Measurements from ENCODE around the gene EXOC3L2.

EXOC3L2 gene

DNA sequence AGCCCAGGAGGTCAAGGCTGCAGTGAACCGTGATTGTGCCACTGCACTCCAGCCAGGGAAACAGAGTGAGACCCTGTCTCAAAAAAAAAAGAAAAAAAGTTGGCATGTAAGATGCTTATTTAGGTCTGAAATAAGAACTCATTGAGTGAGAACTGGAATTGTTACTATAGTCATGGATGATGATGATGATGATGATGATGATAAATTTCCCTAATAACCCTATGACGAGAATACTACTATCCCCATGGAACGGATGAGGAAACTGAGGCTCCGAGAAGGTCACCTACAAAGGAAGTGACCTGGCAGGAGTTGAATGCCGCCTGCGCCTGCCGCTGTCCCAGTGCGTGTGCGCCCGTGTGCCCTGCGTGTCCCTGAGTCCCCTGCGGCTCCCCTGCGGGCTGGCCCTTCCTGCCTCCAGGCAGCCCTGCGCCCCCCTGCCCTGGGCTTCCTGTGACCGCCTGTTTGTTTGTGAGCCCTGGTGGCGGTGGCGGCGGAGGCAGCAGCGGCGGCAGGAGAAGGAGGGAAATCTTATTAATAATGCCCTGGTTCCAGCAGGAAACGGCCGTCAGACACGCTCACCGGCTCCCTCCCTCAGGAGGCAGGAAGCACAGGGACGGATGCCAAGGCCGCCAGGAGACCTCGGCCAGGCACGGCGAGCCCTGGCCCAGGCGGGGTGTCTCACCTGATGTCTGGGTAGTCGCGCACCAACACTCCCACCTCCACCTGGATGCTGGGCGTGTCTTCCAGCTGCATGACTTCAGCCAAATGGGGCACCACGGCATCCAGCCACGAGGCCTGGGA lies 29.6 kb downstream of the EXOC3L2 start:
- H3K4me2 ChIP-seq (ENCODE audit: low read length) = no peak overlapping the region
- no peaks in the 10 kb centered on the region for H3K27me3 ChIP-seq (ENCODE audit: insufficient read depth, low read length)
- H3K9me2 ChIP-seq (ENCODE audit: low read depth, low read length) = no peaks in the 10 kb centered on the region
- no peak overlapping the region for H2AFZ ChIP-seq (ENCODE audit: low read length)
- no peak overlapping the region for H3K4me3 ChIP-seq (ENCODE audit: low read depth, low read length, poor library complexity, severe bottlenecking)
- H3F3A ChIP-seq (ENCODE audit: insufficient read depth, low read length) = no peaks in the 10 kb centered on the region
- H3K27ac ChIP-seq (ENCODE audit: low read depth, low read length, poor library complexity, severe bottlenecking) = no peak overlapping the region
- no peaks in the 10 kb centered on the region for H4K20me1 ChIP-seq (ENCODE audit: insufficient read depth, low read length)
- no peaks in the 10 kb centered on the region for H3K36me3 ChIP-seq (ENCODE audit: insufficient read depth, low read length)
- TF ChIP-seq, protein P1, sequence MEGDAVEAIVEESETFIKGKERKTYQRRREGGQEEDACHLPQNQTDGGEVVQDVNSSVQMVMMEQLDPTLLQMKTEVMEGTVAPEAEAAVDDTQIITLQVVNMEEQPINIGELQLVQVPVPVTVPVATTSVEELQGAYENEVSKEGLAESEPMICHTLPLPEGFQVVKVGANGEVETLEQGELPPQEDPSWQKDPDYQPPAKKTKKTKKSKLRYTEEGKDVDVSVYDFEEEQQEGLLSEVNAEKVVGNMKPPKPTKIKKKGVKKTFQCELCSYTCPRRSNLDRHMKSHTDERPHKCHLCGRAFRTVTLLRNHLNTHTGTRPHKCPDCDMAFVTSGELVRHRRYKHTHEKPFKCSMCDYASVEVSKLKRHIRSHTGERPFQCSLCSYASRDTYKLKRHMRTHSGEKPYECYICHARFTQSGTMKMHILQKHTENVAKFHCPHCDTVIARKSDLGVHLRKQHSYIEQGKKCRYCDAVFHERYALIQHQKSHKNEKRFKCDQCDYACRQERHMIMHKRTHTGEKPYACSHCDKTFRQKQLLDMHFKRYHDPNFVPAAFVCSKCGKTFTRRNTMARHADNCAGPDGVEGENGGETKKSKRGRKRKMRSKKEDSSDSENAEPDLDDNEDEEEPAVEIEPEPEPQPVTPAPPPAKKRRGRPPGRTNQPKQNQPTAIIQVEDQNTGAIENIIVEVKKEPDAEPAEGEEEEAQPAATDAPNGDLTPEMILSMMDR (IDR thresholded peaks at IDR 0.05; ENCODE audit: low read length) = no peak
- TF ChIP-seq EZH2 (IDR thresholded peaks at IDR 0.05; ENCODE audit: borderline replicate concordance, low read length) = no peak
- H3K79me2 ChIP-seq (ENCODE audit: insufficient read depth, low read length) = no peaks in the 10 kb centered on the region
- H3K4me1 ChIP-seq (ENCODE audit: insufficient read depth, low read length, severe bottlenecking) = no peaks in the 10 kb centered on the region
- no peak overlapping the region for H3K9ac ChIP-seq (ENCODE audit: low read length)
- H3K9me3 ChIP-seq (ENCODE audit: low read length) = no peaks in the 10 kb centered on the region

DNA sequence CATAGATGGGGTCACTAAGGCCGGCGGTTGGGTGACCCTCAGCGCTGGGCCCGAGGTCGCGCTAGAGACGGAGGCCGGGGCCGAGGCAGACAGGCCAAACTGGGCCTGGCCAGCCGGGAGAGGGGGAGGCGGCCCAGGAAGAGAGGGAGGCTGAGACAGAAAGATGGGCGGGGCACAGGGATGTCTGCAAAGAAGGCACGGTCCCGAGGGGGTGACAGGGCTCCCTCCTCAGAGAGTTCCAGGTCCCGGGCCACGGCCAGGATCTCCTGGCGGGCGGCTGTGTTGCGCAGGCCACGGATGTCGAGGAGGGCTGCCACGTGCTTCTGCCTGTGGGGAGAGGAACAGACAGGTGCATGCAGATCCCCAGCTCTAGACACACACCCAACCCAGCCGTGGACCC lies 32.2 kb downstream of the EXOC3L2 start:
- H3F3A ChIP-seq (ENCODE audit: insufficient read depth, low read length) = no peaks in the 10 kb centered on the region
- no peaks in the 10 kb centered on the region for H4K20me1 ChIP-seq (ENCODE audit: insufficient read depth, low read length)
- H2AFZ ChIP-seq (ENCODE audit: low read length) = no peak overlapping the region
- H3K4me3 ChIP-seq (ENCODE audit: low read depth, low read length, poor library complexity, severe bottlenecking) = no peak overlapping the region
- TF ChIP-seq, protein P1 (IDR thresholded peaks at IDR 0.05; ENCODE audit: low read length) = no peak
- no peak for TF ChIP-seq EZH2 (IDR thresholded peaks at IDR 0.05; ENCODE audit: borderline replicate concordance, low read length)
- no peaks in the 10 kb centered on the region for H3K4me1 ChIP-seq (ENCODE audit: insufficient read depth, low read length, severe bottlenecking)
- no peak overlapping the region for H3K27ac ChIP-seq (ENCODE audit: low read depth, low read length, poor library complexity, severe bottlenecking)
- no peaks in the 10 kb centered on the region for H3K27me3 ChIP-seq (ENCODE audit: insufficient read depth, low read length)
- H3K4me2 ChIP-seq (ENCODE audit: low read length) = no peak overlapping the region
- H3K9me3 ChIP-seq (ENCODE audit: low read length) = no peaks in the 10 kb centered on the region
- H3K9me2 ChIP-seq (ENCODE audit: low read depth, low read length) = no peaks in the 10 kb centered on the region
- H3K36me3 ChIP-seq (ENCODE audit: insufficient read depth, low read length) = no peaks in the 10 kb centered on the region
- no peak overlapping the region for H3K9ac ChIP-seq (ENCODE audit: low read length)
- no peaks in the 10 kb centered on the region for H3K79me2 ChIP-seq (ENCODE audit: insufficient read depth, low read length)

DNA sequence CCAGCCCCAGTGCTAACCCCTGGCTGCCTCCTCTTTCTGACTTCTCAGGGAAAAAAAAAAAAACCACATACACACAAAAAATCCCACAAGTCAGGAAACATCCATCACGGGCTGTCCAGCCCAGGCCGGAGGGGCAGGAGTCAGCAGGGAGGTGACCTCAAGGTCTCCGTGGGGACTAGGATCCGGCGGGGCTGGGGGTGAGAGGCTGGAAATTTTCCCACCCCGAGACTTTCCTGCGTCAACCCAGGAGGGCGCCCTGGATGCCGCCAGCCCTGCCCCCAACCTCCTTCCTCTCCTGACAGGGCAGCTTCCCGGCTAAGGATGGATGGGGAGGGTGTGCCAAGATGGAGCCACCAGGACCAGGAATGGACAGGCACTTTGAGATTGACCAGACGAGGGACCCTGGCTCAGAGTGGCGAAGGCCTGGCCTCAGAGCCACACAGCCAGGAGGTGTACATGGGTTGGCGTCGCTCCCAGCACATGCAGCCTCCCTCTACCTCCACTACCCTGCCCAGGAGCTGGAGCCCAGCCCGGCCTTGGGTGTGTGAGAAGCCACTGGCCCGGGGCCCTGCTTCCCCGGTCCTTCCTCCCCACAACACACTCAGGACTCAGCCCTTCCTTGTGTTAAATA lies 33.3 kb downstream of the EXOC3L2 start:
- Histone ChIP-seq H3K4me2 (ENCODE audit: low read length) (no peak overlapping the region), H3K9ac (ENCODE audit: low read length) (no peak overlapping the region), H3K79me2 (ENCODE audit: insufficient read depth, low read length) (no peaks in the 10 kb centered on the region), H3K9me2 (ENCODE audit: low read depth, low read length) (no peaks in the 10 kb centered on the region), H3K27ac (ENCODE audit: low read depth, low read length, poor library complexity, severe bottlenecking) (no peak overlapping the region), H2AFZ (ENCODE audit: low read length) (no peak overlapping the region), H3K4me3 (ENCODE audit: low read depth, low read length, poor library complexity, severe bottlenecking) (no peak overlapping the region), H3K9me3 (ENCODE audit: low read length) (no peaks in the 10 kb centered on the region), H3K27me3 (ENCODE audit: insufficient read depth, low read length) (no peaks in the 10 kb centered on the region), H3F3A (ENCODE audit: insufficient read depth, low read length) (no peaks in the 10 kb centered on the region), H4K20me1 (ENCODE audit: insufficient read depth, low read length) (no peaks in the 10 kb centered on the region), H3K4me1 (ENCODE audit: insufficient read depth, low read length, severe bottlenecking) (no peaks in the 10 kb centered on the region), H3K36me3 (ENCODE audit: insufficient read depth, low read length) (no peaks in the 10 kb centered on the region)
- TF ChIP-seq EZH2 (IDR thresholded peaks at IDR 0.05; ENCODE audit: borderline replicate concordance, low read length) = no peak
- TF ChIP-seq, protein P1 (IDR thresholded peaks at IDR 0.05; ENCODE audit: low read length) = no peak

All from OCI-LY1 (cell line).